NCI-H146 treated with DMSO at 0.1 percent for 48 hours (cell line): ENCODE data around the gene COLEC12.
"Not testable (repeated sequence)": the region's sequence is repeated elsewhere in the genome, so short reads cannot be mapped to it uniquely, and the experiment has no call there.

Experiments
- DNase-seq: peaks from one replicate; lab custom pipeline; 2025; ENCODE audit not compliant: unreplicated experiment; lab: John Stamatoyannopoulos, UW

COLEC12 gene

GRCh38 chr18:293536-293935 lies 207.0 kb downstream of the COLEC12 start:
- no peak for DNase-seq

GRCh38 chr18:292271-292670 lies 208.2 kb downstream of the COLEC12 start:
- no peak for DNase-seq

GRCh38 chr18:289970-290369 lies 210.5 kb downstream of the COLEC12 start:
- not testable (repeated sequence) for DNase-seq

GRCh38 chr18:289026-289425 lies 211.5 kb downstream of the COLEC12 start:
- no peak for DNase-seq

DNA sequence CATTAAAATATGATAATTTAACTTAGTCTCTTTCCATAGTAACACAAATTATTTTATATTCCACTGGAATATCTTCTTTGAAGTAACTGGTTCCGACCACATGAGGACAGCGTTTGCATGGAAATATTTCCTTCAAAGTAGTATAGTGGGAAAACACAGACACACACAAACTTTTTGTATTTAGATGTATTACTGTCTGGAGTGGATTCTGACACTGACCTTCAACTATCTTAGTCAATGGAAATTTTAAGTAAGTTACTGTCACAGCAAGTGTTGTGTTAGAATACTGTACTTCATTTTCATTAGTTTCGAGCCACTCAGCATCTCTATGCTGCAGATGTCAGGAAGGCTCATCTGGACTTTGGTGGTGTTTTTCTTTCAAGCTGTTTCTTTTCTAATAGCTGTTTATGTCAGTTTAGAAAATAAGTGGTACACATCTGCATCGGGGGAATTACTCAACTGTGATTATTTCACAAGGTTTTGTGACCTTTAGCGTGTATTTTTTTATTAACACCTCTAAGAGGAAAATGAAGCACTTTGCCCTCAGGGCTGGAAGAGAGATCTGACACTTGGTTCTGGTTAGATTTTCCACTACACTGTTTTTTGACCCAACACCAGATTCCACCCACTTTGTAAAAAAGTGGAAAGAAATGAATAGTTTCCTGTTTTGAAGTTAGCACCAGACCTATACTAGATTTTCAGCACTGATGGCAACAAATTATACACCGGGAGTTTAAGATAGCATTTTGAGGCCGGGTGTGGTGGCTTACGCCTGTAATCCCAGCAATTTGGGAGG lies 213.8 kb downstream of the COLEC12 start:
- no peak for DNase-seq

- DNase-seq: no peak
Observed at GRCh38 chr18:285817-286216, 214.7 kb downstream of the COLEC12 start.

DNA sequence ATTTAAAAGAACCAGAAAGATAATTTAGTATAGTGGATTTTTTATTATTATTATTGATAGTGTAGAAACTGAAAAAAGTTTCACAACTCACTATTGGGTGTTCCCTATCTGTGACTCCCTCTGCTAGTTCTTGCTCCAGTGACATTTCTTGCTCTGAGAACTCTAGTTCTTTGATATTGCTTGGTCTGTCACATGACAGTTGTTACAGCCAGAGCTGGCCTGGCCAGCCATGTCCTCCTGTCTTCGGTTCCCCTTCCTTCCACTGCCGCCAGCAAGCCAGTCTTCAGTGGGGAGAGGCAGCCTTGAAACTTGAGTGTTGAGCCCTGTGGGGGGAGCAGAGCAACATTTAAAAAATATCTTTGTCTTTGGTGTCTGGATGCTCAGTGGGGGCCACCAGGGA lies 225.0 kb downstream of the COLEC12 start:
- no peak for DNase-seq

DNA sequence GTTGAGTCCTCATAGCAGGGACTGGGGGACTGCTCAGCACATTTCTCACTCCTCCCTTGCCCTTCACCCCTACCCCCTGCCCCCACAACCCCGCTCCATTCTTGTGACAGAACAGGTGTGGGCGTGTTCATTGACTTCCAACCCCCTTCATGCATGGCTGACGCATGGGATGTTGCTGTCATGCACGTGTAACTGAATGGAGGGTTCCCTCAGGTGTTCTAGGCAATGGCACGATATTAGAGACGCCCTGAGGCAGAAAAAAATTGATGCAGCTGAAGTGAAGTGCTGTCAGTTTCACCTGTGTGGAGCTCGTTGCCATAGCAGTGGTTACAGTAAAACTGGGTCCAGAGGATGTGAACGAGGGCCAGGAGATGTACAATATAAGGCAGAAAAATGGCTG lies 226.2 kb downstream of the COLEC12 start:
- DNase-seq: peak; percentile 22

DNA sequence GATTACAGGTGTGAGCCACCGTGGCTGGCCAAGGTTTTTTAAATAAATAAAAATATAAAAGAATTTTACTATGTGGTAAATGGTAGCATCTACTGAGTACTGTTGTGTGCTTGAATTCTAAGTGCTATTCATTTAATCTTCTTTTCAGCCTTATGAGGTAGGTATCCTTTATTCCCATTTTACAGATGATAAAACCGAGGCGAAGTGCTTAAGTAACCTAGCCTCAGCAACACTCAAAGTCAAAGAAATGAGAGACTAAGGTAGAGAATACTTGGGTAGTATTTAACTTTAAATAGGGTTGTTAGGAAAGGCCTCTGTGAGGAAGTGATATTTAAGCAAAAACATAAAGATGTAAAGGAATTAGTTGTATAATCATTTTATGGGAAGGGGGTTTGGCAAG lies 227.0 kb downstream of the COLEC12 start:
- DNase-seq: no peak

- DNase-seq: no peak
Observed at GRCh38 chr18:272650-273049, 227.9 kb downstream of the COLEC12 start.

- no peak for DNase-seq
Observed at GRCh38 chr18:269480-270095, 230.9 kb downstream of the COLEC12 start.

GRCh38 chr18:267688-268552 lies 232.6 kb downstream of the COLEC12 start, which contains the start of gene THOC1:
Gene THOC1 (minus strand): TSS chr18:268047. CDS start chr18:268019, 28 bp downstream.
- DNase-seq: peak; percentile 89

DNA sequence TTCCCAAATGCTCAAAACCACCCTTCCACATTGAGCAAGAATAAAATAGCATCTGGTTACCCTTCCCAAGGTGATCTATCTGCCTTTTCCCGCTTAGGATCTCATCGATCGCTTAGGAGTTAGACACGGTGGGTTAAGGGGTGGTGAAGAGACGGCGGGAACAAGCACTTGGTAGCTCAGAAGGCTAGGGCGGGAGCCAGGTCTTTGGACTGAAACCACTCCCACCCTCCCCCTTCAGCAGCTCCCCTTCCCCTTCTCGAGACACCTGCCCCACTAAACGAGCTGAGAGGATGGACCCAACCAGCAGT lies 233.2 kb downstream of the COLEC12 start:
- peak; percentile 82 for DNase-seq
